GM18511 (cell line): ENCODE data around the gene CLSTN2.

Experiments used
- ATAC-seq: cut with Tn5 transposase; IDR thresholded peaks from one replicate; pipeline ENCODE4 v1.9.1; 2021; ENCODE audit warnings: mild to moderate bottlenecking, moderate library complexity; ENCODE audit not compliant: unreplicated experiment

The CLSTN2 gene

DNA sequence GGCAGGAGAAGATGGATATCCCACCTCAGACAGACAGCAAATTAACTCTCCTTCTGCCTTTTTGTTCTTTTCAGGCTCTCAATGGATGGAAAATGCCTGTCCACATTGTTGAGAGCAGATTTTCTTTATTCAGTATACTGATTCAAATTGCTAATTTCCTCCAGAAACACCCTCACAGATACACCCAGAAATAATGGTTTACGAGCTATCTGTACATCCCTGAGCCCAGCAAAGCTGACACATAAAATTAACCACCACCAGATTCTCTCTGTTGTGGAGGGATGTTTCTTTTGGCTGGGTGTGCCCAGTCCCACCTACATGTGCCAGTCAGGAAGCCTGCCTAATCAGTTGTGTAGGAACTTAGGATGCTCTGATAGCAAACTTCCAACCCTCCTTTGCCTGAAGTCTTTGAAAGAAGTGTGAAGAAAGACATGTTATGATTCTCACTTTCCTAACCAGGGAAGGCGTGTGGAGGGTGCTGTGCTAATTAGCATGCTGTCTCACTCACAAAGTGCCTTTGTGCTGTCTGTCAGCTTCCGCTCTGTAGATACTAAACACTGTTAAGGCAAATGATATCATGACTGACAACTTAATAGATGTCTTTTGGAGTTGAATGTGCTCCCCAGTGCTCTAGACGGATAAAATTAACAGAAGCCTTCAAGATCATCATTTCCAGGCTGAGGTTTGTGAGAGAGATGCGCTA, 208.5 kb downstream of the CLSTN2 start:
- ATAC-seq: no peak

DNA sequence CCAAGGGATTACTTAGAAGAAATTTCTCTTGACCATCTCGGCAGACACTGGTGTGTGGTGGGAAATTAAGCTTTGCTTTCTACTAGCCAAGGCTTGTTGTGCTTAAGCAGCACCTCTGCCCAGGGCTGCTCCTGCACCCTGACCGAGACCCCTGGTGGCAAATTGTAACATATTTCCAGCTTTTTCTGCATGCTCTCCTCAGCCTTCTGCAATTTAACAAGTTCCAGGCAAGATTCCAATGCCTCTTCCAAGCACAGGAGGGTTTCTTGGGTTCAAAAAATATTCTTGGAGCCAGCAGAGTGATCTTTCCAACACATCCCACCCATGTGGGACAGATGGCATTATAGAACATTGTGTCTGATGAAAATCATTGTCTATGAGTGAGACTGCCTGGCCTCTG, 210.5 kb downstream of the CLSTN2 start:
- ATAC-seq: no peak

DNA sequence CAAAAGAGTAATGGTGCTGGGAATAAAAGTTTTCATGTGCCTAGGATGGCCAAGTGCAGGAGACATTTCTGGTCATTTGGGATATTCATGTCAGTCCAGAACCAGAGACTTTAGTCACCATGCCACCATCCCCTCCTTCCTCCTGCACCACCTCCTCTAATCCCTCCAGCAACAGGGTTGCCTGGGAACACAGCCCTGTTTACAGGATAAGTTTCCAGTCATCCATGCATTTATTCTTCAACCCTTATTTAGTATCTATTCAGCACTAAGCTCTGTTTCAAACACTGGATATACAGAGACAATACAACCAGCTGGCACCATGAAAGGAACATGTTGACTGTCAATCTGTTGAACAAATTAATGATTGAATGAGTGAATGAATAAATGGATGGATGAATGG, 211.7 kb downstream of the CLSTN2 start:
- no peak for ATAC-seq

DNA sequence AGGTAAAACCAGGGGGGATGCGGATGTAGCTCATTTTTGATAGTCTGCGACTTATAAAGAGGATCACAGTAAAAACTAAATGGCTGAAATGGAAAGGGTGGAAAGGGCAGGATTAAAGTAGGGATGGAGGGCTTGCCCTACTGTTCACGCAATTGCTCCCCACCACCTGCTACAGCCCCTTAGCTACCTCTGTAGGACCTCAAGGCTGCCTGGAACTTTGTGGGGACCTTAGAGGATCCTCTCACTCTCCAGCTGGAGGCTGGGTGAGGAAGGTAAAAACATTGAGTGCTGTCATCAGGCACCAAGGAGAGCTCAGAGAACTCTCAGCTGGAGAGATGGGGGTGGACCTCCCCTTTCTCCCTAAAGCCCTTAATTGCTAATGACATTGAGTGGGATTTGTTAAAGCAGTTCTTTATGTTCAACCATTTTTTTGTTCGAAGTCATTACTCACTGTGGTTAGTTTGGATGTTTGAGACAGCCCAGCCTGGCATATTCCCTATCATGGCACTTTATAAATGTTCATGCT, 213.0 kb downstream of the CLSTN2 start:
- no peak for ATAC-seq

DNA sequence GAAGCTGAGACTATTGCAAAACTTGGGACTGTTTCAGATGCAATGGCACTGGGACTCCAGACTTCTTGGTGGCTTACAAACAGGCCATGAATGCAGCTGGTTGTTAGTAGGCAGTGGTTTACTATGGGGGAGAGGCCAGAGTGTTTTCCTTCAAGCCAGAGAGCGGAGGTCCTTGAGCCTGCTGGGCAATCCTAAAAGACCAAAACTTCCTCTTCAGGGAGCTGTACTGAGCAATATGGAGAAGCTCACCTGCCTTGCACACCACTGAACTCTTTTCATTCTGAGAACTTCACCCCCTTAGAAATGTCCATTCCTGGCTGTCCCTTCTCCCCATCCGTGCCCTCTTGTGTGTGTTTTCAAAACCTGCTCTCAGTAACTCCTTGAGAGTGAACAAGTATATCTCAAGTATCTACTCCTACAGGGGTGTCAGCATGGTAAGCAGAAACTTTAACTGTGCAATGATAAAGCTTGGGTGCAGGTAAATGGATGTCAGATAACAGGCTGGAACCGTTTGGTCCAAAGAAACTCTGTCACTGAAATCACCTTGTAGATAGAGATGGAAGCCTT, 213.9 kb downstream of the CLSTN2 start:
- no peak for ATAC-seq

DNA sequence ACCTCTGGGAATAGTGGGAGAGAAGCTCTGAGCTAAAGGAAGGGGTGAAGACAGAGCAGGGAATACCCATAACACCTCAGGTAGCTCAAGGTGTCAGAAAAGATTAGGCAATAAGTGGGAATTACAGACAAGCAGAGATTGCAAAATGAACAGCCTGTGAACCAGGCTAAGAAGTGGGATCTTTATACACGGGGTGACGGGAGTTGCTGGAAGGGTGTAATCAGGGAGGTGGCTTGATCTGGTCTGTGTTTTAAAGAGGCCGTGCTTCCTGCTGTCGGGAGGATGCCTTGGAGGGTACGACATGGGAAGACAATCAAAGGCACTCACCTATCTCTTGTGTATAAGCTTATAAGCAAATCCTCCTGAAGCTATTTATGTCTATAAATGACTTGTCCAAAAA, 216.3 kb downstream of the CLSTN2 start:
- ATAC-seq: no peak

DNA sequence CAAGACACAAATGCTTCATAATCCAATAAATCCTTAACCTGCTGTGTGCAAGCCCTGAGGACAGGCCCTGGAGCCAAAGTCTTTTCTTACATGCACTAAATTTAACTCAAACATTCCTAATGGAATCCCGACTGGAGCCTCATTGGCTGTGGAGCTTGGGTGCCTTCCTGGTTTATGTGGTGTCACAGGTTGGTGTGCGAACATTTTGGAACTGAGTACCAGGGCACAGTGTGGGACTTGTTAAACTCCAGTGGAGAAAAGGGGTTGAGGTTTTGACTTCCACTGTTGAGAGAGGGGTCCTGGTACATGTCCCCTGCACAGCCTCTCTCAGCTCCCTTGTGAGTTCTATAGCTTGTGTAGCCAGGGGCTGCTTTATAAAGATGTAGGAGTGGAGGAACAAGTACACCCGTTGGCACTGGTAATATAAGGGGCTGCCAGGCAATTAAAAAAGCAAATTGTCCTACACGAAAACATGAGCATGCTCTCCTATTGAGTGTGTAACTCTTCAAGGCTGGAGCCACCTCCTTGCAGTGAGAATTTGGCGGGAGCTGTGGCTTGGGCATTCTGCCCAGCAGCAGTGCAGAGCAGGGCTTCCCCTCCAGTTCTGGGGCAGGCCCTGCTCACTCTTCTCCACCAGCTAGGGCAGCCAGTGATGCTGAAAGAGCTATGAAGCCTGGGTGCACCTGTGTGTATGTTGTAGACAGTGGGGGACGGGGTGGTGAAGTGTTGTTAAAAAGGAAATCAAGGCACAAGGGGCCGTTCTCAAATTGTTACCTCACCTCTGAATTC, 218.1 kb downstream of the CLSTN2 start:
- ATAC-seq: peak; percentile 51

DNA sequence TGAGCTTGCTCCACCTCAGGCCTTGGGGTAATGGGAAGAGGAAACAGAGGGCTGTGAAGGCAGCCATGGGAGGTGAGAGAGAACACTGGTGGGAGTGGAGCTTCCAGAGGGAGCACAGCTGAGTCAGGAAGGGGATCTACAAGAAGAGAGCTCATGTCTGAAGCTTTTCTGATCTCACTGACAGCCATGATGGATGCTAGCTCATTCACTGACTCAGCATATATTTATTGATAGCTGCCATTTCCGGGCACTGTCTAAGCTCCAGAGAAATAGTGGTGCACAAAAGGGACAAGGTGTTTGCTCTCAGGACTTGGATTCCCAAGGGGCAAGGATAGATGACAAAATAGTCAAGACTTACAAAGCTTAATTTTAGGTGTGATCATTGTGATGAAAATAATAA, 218.8 kb downstream of the CLSTN2 start:
- ATAC-seq: no peak

DNA sequence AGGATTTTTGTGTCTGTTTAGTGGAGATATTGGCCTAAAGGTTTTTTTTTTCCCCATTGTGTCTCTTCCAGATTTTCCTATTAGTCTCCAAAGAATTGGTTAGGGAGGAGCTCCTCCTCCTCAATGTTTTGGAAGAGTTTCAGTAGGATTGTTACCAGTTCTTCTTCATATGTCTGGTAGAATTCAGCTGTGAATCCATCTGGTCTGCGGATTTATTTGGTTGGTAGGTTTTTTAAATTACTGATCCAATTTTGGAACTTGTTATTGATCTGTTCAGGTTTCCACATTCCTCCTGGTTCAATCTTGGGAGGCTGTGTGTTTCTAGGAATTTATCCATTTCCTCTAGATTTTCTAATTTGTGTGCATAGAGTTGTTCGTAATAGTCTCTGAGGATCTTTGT, 222.2 kb downstream of the CLSTN2 start:
- no peak for ATAC-seq

DNA sequence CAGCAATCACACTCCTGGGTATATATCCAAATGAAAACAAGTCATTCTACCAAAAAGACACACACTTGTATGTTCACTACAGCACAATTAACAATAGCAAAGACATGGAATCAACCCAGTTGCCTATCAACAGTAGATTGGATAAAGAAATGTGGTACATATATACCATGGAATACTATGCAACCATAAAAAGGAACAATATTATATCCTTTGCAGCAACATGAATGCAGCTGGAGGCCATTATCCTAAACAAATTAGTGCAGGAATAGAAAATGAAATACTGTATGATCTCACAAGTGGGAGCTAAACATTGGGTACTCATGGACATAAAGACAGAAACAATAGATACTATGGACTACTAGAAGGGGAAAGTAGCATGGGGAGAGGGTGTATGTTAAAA, 224.7 kb downstream of the CLSTN2 start:
- no peak for ATAC-seq

DNA sequence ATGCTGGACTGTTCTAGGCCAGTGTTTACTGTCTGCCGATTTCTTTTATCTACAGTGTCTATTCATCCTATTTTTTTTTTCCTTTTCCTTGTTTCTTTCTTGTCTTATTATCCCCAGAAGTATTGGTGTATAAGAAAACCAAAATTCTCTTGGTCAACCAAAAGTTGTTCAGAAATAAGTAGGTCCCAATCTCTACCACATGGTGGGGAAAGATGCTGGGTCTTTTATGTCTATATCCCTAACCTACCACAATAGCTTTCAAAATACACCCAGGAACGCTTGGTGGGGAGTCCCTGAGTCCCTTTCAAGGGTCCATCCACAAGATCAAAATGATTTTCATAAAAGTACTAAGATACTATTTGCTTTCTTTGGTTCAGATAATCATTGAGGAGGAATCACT, 225.6 kb downstream of the CLSTN2 start:
- ATAC-seq: no peak

DNA sequence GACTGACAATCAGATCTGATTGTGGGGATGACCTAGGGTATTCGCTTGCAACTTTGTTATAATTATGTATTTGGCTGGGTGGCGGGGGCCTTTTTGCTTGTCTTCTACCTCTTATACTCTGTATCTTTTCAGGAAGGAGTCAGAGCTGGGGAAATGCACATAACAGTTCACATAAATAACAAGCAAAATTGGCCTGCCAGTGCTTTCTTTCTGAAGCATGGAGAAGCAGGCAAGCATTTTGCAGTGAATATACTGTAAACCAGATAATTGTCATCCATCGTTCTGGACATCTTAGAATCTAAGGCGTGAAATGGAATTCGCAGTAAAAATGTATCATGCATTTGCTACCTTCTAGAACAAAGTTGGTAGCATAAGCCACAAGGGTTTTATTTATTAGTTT, 227.6 kb downstream of the CLSTN2 start:
- no peak for ATAC-seq

DNA sequence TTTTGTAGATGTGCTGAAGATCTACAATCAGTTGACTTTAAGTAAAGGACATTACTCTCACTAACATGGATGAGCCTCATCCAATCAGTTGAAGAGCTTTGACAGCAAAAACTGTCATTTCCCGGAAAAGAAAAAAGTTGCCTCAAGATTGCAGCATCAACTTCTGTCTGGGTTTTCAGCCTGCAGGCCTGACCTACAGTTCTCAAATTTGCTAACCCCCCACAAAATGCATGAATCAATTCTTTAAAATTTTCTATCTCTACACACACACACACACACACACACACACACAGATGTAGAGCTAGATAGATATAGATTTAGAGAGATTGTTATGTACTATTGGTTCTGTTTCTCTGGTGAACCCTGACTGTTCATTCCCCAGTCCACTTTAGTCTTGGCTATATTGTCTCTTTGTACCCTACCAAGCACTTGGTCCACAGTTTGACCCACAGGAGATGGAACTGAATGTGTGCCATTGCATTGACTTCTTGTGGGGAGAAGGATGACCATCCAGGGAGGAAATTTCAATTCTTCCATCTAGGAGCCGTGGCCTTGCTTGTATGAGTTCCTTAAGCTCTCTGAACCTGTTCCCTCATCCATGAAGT, 228.3 kb downstream of the CLSTN2 start:
- no peak for ATAC-seq

DNA sequence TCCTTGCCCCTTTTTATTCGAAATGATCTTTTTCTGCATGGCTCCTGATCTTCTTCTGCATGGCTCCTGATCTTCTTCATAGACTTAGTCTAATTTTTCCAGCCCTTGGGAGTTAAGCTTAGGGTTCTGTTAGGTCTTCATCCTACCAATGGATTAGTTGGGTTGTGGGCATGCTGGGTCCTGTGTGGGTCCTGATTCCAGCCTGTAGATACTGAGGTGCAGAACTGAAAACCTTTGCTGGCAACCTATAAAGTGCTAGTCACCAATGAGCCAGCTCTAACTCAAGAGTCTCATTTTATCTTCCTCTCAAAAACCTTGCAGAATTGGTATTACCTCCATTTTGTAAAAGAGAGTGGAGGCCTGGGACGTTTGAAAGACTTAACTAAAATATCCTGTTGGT, 229.2 kb downstream of the CLSTN2 start:
- ATAC-seq: no peak

DNA sequence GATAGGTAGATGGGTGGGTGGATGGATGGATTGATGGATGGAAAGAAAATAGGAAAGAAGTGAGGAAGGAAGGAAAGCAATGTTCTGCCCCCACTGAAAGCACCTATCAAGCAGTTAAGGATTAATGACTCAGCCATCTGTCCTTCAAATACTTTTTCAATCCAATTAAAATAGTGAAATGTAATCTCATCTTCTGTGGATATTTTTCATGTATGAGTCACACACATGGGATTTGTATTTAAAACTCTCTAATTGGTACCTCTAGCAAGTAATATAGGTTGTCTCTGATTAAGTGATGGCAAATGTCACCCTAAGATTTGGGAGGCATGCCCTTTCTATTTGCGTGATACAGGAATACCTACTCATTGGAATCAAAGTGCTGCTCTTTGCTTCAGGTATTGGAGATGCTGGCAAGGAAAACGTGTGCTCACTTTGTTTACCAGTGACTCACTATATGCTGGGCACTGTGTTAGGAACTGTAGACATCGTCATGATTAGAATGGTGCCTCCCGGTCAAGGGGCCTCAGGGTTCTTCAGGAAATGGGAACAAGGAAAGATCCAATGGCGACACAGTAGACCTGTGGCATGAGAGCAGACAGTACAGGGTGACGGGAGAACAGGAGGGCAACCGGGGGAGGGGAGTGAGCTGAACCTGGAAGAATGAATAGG, 230.1 kb downstream of the CLSTN2 start:
- no peak for ATAC-seq

DNA sequence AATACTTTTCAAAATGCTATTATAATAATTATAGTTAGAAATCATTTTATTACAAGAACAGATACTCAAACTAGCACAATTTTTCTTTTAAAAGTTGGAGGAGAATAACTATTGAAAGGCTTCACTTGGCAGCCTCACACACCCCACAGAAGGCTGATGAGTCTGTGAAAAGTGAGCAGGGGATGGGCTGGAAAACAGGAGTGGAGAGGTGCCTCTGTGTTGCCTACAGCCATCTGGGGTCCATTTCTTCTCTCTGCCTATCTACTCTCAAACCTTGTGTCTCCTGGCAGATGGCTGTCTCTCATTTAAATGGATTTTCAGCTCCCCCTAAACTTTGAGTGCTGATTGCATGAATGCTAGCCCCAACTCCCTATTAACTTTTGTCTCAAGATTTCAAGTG, 230.8 kb downstream of the CLSTN2 start:
- ATAC-seq: no peak

DNA sequence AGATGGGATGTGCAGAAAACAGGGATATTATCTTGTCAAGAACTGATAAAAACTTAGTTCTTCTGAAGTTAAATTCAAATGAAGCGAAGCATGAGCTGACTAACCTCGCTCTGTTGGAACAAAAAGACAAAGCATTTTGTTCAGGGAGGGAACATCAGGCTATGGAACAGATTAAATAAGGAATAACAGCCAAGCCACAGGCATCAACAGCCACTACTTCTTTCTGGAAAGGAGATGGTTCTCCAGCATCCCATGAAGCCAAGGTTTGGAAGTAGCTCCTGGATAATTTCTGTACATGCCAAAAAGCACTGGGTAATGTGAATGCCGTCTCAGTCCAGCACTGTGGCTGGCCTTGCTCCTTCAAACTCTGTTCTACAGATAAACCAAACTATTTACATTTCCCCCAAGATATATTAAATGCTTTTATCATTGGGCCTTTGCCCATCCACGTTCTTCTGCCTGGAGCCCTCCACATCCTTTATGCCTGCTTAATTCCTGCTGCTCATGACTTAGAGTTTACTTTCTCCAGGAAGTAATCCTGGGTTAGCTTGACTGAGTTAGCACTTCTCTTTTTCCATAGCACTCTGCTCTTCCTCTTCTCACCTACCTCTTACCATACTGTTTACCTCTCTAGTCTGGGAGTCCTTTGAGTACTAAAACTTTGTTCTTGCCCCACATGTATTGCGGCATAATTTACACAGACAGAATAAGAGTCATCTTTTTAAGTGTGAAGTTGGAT, 232.0 kb downstream of the CLSTN2 start:
- no peak for ATAC-seq

DNA sequence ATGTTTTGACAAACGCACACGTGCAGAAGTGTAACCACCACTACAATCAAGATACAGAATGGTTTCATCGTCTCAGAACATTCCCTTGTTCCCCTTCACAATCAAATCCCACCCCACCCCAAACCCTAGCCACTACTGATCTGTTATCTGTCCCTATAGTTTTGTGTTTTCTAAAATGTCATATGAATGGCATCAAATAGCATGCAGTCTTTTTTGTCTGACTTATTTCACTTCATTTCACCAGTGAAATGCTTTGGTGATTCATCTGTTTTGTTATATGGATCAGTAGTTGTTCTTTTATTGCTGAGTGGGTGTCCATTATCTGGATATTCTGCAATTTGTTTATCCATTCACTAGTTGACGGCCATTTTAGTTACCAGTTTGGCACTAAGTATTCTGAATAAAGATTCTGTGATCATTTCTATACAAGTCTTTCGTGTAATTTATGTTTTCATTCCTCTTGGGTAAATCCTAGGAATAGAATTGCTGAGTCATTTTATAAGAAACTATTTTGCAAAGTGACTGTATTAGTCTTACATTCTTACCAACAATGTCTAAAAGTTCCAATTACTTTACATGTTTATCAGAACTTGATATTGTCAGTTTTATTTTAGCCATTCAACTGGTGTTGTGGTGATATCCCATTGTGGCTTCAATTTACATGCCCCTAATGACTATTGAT, 232.8 kb downstream of the CLSTN2 start:
- no peak for ATAC-seq

DNA sequence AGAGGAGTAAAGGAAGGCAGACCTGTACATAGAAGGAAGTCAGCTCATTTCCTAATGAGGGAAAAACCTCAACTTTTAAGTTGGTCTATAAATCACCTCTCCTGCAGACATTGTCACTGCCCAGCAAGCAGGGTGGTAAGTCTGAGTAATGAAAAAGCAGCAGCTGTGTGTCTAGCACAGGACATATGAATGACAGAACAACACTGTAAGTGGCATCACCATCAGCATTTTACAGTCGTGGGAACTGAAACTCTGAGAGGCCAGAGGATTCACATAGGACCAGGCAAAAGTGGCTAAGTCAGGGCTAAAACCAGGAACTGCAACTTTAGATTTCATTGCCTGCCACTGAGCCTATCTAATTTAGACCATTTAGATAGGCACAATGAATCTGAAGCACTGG, 235.6 kb downstream of the CLSTN2 start:
- peak; percentile 100 for ATAC-seq

DNA sequence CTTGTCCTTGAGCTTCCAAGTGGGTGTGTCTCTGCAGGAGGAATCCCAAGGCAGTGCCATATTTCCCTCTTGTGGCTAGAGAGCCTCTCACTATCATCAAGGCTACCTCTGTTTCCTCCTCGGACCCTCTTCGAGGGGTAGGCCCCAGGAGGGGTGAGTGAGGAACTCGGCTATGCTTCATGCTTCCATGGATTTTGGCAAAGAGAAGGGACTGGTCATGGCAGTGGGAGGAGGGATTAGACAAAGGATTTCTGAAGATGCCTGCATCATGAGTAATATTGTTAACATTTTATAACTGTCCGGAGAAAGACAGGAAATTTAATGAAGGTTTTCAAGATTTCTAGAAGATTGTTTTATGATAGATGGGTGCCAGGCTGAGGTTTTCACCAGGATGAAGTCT, 241.5 kb downstream of the CLSTN2 start:
- ATAC-seq: no peak
